GM23338 (cell line): Measurements from ENCODE around the gene HIVEP1. TPM values are rescaled to one million over a fixed set of nuclear protein-coding genes. Genes with fewer than 3 reads are reported as not detected.
"Not testable (repeated sequence)": the region's sequence is repeated elsewhere in the genome, so short reads cannot be mapped to it uniquely, and the experiment has no call there.

Experiments used
- ATAC-seq: fragments of 200-7000 bp; cut with Tn5 transposase; 3 replicates; pipeline ENCODE4 v1.9.1; 2020
- DNase-seq: peaks from one replicate; pipeline ENCODE4 v3.0.0-alpha.2; 2015; ENCODE audit warnings: low spot score
- H2AFZ ChIP-seq: fragments of 200-600 bp; sonication (generic); 2 replicates; pipeline ENCODE4 v1.8.0; 2016; ENCODE audit warnings: antibody characterized with exemption, mild to moderate bottlenecking, moderate library complexity
- H3F3A ChIP-seq: fragments of 200-600 bp; sonication (generic); replicated peaks from 2 replicates; pipeline ENCODE4 v1.8.0; 2017; ENCODE audit warnings: antibody characterized with exemption, mixed run types, low read depth
- H3K27ac ChIP-seq: fragments of 200-600 bp; sonication (generic); 2 replicates; pipeline ENCODE4 v1.6.1; 2016; ENCODE audit warnings: low read depth
- H3K27me3 ChIP-seq: fragments of 200-600 bp; sonication (generic); 2 replicates; pipeline ENCODE4 v1.8.0; 2016; ENCODE audit warnings: mild to moderate bottlenecking, mixed run types, moderate library complexity; ENCODE audit not compliant: insufficient read depth
- H3K36me3 ChIP-seq: fragments of 200-600 bp; sonication (generic); 2 replicates; pipeline ENCODE4 v1.8.0; 2016; ENCODE audit warnings: mild to moderate bottlenecking; ENCODE audit not compliant: insufficient read depth
- H3K4me1 ChIP-seq: fragments of 200-600 bp; sonication (generic); 2 replicates; pipeline ENCODE4 v1.8.0; 2016; ENCODE audit warnings: mild to moderate bottlenecking, moderate library complexity; ENCODE audit not compliant: insufficient read depth
- H3K4me2 ChIP-seq: fragments of 200-600 bp; sonication (generic); 2 replicates; pipeline ENCODE4 v1.7.1; 2017; ENCODE audit warnings: mixed run types
- H3K4me3 ChIP-seq: fragments of 200-600 bp; sonication (generic); 2 replicates; pipeline ENCODE4 v1.6.1; 2016; ENCODE audit warnings: mixed run types
- H3K79me2 ChIP-seq: fragments of 200-600 bp; sonication (generic); replicated peaks from 2 replicates; pipeline ENCODE4 v1.8.0; 2017; ENCODE audit warnings: mild to moderate bottlenecking; ENCODE audit not compliant: insufficient read depth
- H3K9me2 ChIP-seq: fragments of 200-600 bp; sonication (generic); 2 replicates; pipeline ENCODE4 v1.8.0; 2017; ENCODE audit not compliant: insufficient read depth
- H4K20me1 ChIP-seq: fragments of 200-600 bp; sonication (generic); replicated peaks from 2 replicates; pipeline ENCODE4 v1.8.0; 2017; ENCODE audit warnings: mild to moderate bottlenecking; ENCODE audit not compliant: insufficient read depth
- H3K27ac Mint-ChIP-seq: 2 replicates; pipeline ENCODE4 v1.8.0; 2020; ENCODE audit warnings: inconsistent platforms, mild to moderate bottlenecking, moderate library complexity, mixed read lengths
- H3K27me3 Mint-ChIP-seq: 3 replicates; pipeline ENCODE4 v1.8.0; 2022; ENCODE audit warnings: low read depth, mild to moderate bottlenecking, moderate library complexity, mixed read lengths, inconsistent platforms; ENCODE audit not compliant: insufficient read depth, poor library complexity
- H3K36me3 Mint-ChIP-seq: 3 replicates; pipeline ENCODE4 v1.8.0; 2021; ENCODE audit warnings: low read depth, mild to moderate bottlenecking, inconsistent platforms, moderate library complexity, mixed read lengths
- H3K4me1 Mint-ChIP-seq: 3 replicates; pipeline ENCODE4 v1.8.0; 2020; ENCODE audit warnings: mild to moderate bottlenecking, inconsistent platforms, mixed read lengths
- H3K4me3 Mint-ChIP-seq: 3 replicates; pipeline ENCODE4 v1.8.0; 2021; ENCODE audit warnings: moderate library complexity, mild to moderate bottlenecking, inconsistent platforms, mixed read lengths
- H3K9me3 Mint-ChIP-seq: 3 replicates; pipeline ENCODE4 v1.8.0; 2020; ENCODE audit warnings: moderate library complexity, mild to moderate bottlenecking, inconsistent platforms, mixed read lengths
- CREB1 ChIP-seq: fragments of 250-450 bp; sonication (Bioruptor Pico); IDR thresholded peaks from 2 replicates; pipeline ENCODE4 v1.5.0; 2020; ENCODE audit warnings: low read depth, mild to moderate bottlenecking, moderate library complexity
- EZH2 ChIP-seq: fragments of 200-600 bp; sonication (generic); IDR thresholded peaks from one replicate; pipeline ENCODE4 v1.8.0; 2017; ENCODE audit warnings: antibody characterized with exemption, mild to moderate bottlenecking, low read depth; ENCODE audit not compliant: unreplicated experiment
- JUNB ChIP-seq: IDR thresholded peaks from one replicate; pipeline ENCODE4 v1.6.1; 2016; ENCODE audit warnings: antibody characterized with exemption; ENCODE audit not compliant: unreplicated experiment
- NANOG ChIP-seq: IDR thresholded peaks from 2 replicates; pipeline ENCODE4 v1.6.1; 2016; ENCODE audit warnings: antibody characterized with exemption, borderline replicate concordance
- POLR2AphosphoS5 ChIP-seq: IDR thresholded peaks from 2 replicates; pipeline ENCODE4 v1.6.1; 2016; ENCODE audit warnings: antibody characterized with exemption, low read depth
- STAT1 ChIP-seq: IDR thresholded peaks from one replicate; pipeline ENCODE4 v1.6.1; 2016; ENCODE audit warnings: antibody characterized with exemption; ENCODE audit not compliant: unreplicated experiment
- ZNF114 ChIP-seq: fragments of 250-450 bp; sonication (Bioruptor Pico); IDR thresholded peaks from 2 replicates; pipeline ENCODE4 v1.5.0; 2020; ENCODE audit warnings: mild to moderate bottlenecking, moderate library complexity
- ZNF331 ChIP-seq: fragments of 250-450 bp; sonication (Bioruptor Pico); IDR thresholded peaks from 2 replicates; pipeline ENCODE4 v1.5.0; 2020; ENCODE audit warnings: low read depth, mild to moderate bottlenecking, moderate library complexity
- ZNF462 ChIP-seq: fragments of 250-450 bp; sonication (Bioruptor Pico); IDR thresholded peaks from 2 replicates; pipeline ENCODE4 v1.5.0; 2020; ENCODE audit warnings: mild to moderate bottlenecking, moderate library complexity
- polyA plus RNA-seq: library from polyadenylated mRNA; unstranded; fragments of >200 nt; fragmentation: Nextera tagmentation; extraction: Ambion mirVana; gene quantifications from 2 replicates; pipeline ENCODE4 v1.2.1, GENCODE V29; 2016
- total RNA-seq: library from RNA; depleted of rRNA; stranded (reverse); fragments of >200 nt; shearing (Covaris generic); gene quantifications from 2 replicates; pipeline ENCODE4 v1.2.3, GENCODE V29; 2014
- TF ChIP-seq, protein P1 (sequence below): IDR thresholded peaks from one replicate; pipeline ENCODE4 v1.6.1; 2018; ENCODE audit warnings: antibody characterized with exemption; ENCODE audit not compliant: unreplicated experiment
- TF ChIP-seq, protein P2 (sequence below), 2 experiments: fragments of 200-600 bp in 1 of 2; sonication (generic) in 1 of 2; conservative IDR thresholded peaks; 2 replicates each; pipeline versions ENCODE4 v1.5.1 to v1.6.1; 2016 to 2017; ENCODE audit warnings: antibody characterized with exemption in 2 of 2, low read depth in 2 of 2, mild to moderate bottlenecking in 2 of 2, moderate library complexity in 1 of 2

Gene HIVEP1
- total and polyA plus RNA-seq, 2 experiments from 2014 or later, result 10.1 to 21.7 TPM

GRCh38 chr6:12176782-12177181 lies 164.7 kb downstream of the HIVEP1 start:
- not testable (repeated sequence) for H3K9me3 Mint-ChIP-seq, H4K20me1 ChIP-seq, H3K4me2 ChIP-seq, H3K27me3 Mint-ChIP-seq, H3K27ac Mint-ChIP-seq, H3K4me3 Mint-ChIP-seq, H3K27ac ChIP-seq, H3K36me3 Mint-ChIP-seq, H3K27me3 ChIP-seq, H3K36me3 ChIP-seq, H3K9me2 ChIP-seq, H3F3A ChIP-seq, H2AFZ ChIP-seq, DNase-seq, H3K4me3 ChIP-seq, H3K79me2 ChIP-seq, ATAC-seq
- H3K4me1 ChIP-seq, result peaks cover 29% of the 10 kb centered on the region
- peaks cover 17% of the 10 kb centered on the region; the same call in 2 of the 3 replicates for H3K4me1 Mint-ChIP-seq

GRCh38 chr6:12178521-12178920 lies 166.4 kb downstream of the HIVEP1 start:
- peaks cover 15% of the 10 kb centered on the region for H3K4me1 ChIP-seq
- no peak overlapping the region for H3K4me2 ChIP-seq
- H3K27ac Mint-ChIP-seq, result no peak overlapping the region
- H3K4me3 Mint-ChIP-seq, result no peak overlapping the region
- no peaks in the 10 kb centered on the region for H3K9me3 Mint-ChIP-seq
- H3K36me3 Mint-ChIP-seq, result peaks cover 3% of the 10 kb centered on the region; the same call in 1 of the 3 replicates
- no peaks in the 10 kb centered on the region for H3K27me3 ChIP-seq
- no peaks in the 10 kb centered on the region for H3K27me3 Mint-ChIP-seq
- peaks cover 11% of the 10 kb centered on the region; the same call in 2 of the 3 replicates for H3K4me1 Mint-ChIP-seq
- no peaks in the 10 kb centered on the region for H3F3A ChIP-seq
- H3K4me3 ChIP-seq, result no peak overlapping the region
- no peaks in the 10 kb centered on the region for H3K79me2 ChIP-seq
- DNase-seq (no peak), ATAC-seq (no peak)
- H3K36me3 ChIP-seq, result no peaks in the 10 kb centered on the region
- no peaks in the 10 kb centered on the region for H3K9me2 ChIP-seq
- H4K20me1 ChIP-seq, result no peaks in the 10 kb centered on the region
- no peak overlapping the region for H3K27ac ChIP-seq
- no peak overlapping the region for H2AFZ ChIP-seq
- TF ChIP-seq NANOG (no peak), CREB1 (CRISPR knock-in tag) (no peak), ZNF114 (no peak), ZNF462 (CRISPR knock-in tag) (no peak), JUNB (no peak), ZNF331 (no peak), EZH2 (no peak), STAT1 (no peak), POLR2AphosphoS5 (no peak)
- TF ChIP-seq, protein P1, sequence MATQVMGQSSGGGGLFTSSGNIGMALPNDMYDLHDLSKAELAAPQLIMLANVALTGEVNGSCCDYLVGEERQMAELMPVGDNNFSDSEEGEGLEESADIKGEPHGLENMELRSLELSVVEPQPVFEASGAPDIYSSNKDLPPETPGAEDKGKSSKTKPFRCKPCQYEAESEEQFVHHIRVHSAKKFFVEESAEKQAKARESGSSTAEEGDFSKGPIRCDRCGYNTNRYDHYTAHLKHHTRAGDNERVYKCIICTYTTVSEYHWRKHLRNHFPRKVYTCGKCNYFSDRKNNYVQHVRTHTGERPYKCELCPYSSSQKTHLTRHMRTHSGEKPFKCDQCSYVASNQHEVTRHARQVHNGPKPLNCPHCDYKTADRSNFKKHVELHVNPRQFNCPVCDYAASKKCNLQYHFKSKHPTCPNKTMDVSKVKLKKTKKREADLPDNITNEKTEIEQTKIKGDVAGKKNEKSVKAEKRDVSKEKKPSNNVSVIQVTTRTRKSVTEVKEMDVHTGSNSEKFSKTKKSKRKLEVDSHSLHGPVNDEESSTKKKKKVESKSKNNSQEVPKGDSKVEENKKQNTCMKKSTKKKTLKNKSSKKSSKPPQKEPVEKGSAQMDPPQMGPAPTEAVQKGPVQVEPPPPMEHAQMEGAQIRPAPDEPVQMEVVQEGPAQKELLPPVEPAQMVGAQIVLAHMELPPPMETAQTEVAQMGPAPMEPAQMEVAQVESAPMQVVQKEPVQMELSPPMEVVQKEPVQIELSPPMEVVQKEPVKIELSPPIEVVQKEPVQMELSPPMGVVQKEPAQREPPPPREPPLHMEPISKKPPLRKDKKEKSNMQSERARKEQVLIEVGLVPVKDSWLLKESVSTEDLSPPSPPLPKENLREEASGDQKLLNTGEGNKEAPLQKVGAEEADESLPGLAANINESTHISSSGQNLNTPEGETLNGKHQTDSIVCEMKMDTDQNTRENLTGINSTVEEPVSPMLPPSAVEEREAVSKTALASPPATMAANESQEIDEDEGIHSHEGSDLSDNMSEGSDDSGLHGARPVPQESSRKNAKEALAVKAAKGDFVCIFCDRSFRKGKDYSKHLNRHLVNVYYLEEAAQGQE, result no peak
- TF ChIP-seq, protein P2, sequence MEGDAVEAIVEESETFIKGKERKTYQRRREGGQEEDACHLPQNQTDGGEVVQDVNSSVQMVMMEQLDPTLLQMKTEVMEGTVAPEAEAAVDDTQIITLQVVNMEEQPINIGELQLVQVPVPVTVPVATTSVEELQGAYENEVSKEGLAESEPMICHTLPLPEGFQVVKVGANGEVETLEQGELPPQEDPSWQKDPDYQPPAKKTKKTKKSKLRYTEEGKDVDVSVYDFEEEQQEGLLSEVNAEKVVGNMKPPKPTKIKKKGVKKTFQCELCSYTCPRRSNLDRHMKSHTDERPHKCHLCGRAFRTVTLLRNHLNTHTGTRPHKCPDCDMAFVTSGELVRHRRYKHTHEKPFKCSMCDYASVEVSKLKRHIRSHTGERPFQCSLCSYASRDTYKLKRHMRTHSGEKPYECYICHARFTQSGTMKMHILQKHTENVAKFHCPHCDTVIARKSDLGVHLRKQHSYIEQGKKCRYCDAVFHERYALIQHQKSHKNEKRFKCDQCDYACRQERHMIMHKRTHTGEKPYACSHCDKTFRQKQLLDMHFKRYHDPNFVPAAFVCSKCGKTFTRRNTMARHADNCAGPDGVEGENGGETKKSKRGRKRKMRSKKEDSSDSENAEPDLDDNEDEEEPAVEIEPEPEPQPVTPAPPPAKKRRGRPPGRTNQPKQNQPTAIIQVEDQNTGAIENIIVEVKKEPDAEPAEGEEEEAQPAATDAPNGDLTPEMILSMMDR (conservative IDR thresholded peaks at IDR 0.05; ENCODE audit: low read depth in 2 of 2), result no peak
